OCI-LY1 (cell line): ENCODE results near the gene IFNLR1.

ENCODE experiments used
- EZH2 ChIP-seq: fragments of 200-600 bp; sonication (generic), shearing (Covaris generic); IDR thresholded peaks from 2 replicates; pipeline ENCODE4 v1.8.0; 2017; ENCODE audit warnings: borderline replicate concordance, mixed run types, mild to moderate bottlenecking, antibody characterized with exemption, low read length, moderate library complexity, mixed read lengths
- TF ChIP-seq, protein P1 (sequence below): fragments of 200-600 bp; sonication (generic), shearing (Covaris generic); IDR thresholded peaks from 2 replicates; pipeline ENCODE4 v1.5.1; 2017; ENCODE audit warnings: mild to moderate bottlenecking, antibody characterized with exemption, low read length, moderate library complexity, mixed read lengths

DNA sequence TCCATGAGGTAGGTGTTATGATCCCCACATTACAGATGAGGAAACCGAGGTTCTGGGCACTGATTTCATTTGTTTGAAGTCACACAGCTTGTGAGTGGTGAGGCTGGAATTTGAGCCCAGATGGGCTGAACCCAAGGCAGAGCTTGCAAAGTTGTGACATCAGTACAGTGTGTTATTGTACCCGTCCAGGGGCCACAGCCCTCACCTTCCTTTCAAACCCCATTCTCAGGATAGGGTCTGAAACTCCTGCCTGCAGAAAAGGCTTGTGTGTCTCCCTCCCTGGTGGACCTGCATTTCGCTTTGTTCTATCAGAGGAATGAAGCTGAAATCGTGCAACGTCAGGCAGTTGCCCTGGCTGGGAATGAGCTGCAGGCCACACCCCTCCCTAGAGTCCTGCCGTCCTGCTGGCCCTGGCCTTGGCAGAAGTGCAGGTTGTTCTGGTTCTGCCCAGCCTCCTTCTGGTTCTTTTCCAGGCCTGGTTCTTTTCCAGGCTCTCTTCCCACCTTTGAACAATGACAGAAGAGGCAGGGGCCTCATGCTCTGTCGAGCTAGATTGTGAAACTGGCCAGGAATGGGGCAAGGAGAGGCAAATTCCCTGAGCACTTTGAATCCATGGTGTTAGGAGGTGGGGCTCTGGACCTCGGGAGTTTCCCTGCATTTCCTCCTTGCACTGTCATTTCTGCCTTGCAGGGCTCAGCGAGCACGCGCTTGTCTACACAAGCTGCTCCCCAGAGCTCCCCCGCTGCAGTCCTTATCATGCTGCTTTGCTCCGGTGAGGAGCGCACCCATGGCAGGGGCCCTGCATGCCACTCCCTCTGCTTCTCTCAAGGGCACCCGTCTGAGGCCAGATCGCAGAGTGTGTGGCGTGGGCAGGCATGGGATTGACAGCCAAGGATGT is 67.0 kb downstream of the IFNLR1 start:
- TF ChIP-seq, protein P1, sequence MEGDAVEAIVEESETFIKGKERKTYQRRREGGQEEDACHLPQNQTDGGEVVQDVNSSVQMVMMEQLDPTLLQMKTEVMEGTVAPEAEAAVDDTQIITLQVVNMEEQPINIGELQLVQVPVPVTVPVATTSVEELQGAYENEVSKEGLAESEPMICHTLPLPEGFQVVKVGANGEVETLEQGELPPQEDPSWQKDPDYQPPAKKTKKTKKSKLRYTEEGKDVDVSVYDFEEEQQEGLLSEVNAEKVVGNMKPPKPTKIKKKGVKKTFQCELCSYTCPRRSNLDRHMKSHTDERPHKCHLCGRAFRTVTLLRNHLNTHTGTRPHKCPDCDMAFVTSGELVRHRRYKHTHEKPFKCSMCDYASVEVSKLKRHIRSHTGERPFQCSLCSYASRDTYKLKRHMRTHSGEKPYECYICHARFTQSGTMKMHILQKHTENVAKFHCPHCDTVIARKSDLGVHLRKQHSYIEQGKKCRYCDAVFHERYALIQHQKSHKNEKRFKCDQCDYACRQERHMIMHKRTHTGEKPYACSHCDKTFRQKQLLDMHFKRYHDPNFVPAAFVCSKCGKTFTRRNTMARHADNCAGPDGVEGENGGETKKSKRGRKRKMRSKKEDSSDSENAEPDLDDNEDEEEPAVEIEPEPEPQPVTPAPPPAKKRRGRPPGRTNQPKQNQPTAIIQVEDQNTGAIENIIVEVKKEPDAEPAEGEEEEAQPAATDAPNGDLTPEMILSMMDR, result no peak
- no peak for TF ChIP-seq EZH2
